Forelimb muscle (tissue), 1 donor: Measurements from ENCODE around the gene ESRRA. TPM values are rescaled to one million over a fixed set of nuclear protein-coding genes. Genes with fewer than 3 reads are reported as not detected.

Experiments used
- DNase-seq: peaks from one replicate; pipeline ENCODE4 v3.0.0-alpha.2; 2013; ENCODE audit warnings: low read depth
- polyA plus RNA-seq: library from polyadenylated mRNA; unstranded; fragments of 120-200 nt; gene quantifications from one replicate; pipeline ENCODE4 v1.2.1, GENCODE V29; 2013; ENCODE audit not compliant: insufficient read length

ESRRA gene
- polyA plus RNA-seq, 1 donor = 35.5 TPM

DNA sequence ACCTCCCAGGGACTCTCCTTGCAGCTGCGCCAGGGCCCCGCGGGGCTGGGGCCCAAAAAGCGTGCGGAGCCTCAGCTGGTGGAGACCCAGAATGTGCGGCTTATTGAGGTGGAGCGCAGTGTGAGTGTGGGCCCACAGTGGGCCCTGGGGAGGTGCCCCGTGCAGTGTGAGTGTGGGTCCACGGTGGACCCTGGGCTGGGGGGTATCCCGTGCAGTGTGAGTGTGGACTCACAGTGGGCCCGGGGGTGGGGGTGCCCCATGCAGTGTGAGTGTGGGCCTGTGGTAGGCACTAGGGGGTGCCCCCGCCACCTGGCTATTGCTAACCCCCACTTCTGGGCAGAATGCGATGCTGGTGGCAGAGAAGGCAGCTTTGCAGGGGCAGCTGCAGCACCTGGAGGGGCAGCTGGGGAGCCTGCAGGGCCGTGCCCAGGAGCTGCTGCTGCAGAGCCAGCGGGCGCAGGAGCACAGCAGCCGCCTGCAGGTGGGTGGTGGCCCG lies 45.9 kb downstream of the ESRRA start:
- no peak for DNase-seq

DNA sequence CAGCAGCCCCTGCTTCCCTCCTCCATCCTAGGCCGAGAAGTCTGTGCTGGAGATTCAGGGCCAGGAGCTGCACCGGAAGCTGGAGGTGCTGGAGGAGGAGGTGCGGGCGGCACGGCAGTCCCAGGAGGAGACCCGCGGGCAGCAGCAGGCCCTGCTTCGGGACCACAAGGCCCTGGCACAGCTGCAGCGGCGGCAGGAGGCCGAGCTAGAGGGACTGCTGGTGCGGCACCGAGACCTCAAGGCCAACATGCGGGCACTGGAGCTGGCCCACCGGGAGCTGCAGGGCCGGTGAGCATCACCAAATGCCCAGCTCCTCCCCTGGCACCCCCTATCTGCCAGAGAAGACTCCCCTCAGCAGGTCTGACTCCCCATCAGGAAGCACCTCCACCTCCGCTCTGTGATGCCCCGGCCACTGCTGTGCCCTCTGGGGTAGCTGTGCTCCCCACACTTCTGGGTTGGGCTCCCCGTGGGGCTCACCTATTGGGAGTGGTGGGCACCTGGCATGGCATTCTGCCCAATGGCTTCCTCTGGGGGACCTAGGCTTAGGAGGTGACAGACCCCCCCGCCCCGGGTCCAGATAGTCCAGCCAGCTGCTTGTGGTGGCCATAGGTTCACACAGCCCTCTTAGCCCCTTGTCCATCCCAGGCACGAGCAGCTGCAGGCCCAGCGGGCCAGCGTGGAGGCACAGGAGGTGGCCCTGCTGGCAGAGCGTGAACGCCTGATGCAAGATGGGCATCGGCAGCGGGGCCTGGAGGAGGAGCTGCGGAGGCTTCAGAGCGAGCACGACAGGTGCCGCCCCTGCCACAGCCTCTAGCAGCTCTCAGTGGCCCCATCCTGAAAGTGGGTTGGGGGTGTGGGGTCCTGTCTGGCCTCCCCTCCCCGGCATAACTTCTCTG lies 47.0 kb downstream of the ESRRA start:
- DNase-seq = no peak

DNA sequence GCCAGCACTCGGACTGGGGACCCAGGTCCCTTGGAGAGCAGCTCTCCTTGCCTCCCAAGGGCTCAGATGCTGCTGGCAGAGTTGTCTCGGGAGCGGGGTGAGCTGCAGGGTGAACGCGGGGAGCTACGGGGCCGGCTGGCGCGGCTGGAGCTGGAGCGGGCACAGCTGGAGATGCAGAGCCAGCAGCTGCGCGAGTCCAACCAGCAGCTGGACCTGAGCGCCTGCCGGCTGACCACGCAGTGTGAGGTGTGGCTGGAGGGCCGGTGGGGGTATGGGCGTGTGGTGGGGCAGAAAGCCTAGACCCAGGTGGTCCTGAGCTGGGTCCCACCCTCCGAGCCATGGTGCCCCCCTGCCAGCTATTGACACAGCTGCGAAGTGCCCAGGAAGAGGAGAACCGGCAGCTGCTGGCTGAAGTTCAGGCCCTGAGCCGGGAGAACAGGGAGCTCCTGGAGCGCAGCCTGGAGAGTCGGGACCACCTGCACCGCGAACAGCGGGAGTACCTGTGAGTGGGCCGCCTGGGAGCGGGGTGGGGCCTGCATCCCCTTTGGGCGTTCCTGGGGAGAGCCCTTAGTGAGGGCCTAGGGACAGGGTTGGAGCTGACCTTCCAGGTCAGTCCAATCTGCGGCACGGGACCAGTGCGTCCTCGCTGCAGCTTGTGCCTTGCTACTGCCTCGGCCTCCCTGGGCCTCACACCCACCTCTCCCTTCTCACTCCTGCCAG lies 47.8 kb downstream of the ESRRA start:
- DNase-seq = no peak

DNA sequence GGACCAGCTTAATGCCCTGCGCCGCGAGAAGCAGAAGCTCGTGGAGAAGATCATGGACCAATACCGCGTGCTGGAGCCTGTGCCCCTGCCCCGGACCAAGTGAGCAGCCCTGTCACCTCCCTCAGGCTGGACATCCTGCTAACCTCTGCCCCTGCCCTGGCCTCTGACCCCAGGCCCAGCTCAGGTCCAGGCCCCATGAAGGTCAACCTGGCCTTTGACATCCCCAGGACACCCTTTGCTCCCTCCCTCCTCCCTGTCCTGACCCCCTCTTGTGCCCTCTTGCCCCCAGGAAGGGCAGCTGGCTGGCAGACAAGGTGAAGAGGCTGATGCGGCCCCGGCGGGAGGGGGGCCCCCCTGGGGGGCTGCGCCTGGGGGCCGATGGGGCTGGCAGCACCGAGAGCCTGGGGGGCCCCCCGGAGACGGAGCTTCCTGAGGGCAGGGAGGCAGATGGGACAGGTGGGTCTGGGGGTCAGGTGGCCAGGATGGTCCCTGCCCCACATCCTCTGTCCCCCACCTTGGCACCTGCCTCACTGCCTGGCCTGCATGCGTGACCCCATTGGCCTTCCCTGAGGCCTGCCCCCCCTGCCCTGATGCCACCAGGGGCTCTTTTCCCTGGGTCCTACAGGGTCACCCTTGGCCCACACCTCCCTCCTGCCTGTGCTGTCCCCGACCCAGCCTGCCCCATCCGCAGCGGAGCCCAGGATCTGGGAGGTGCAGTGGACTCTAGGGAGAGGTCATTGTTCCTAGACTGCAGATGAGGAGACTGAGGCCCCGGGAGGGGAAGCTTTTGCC lies 48.6 kb downstream of the ESRRA start:
- no peak for DNase-seq

DNA sequence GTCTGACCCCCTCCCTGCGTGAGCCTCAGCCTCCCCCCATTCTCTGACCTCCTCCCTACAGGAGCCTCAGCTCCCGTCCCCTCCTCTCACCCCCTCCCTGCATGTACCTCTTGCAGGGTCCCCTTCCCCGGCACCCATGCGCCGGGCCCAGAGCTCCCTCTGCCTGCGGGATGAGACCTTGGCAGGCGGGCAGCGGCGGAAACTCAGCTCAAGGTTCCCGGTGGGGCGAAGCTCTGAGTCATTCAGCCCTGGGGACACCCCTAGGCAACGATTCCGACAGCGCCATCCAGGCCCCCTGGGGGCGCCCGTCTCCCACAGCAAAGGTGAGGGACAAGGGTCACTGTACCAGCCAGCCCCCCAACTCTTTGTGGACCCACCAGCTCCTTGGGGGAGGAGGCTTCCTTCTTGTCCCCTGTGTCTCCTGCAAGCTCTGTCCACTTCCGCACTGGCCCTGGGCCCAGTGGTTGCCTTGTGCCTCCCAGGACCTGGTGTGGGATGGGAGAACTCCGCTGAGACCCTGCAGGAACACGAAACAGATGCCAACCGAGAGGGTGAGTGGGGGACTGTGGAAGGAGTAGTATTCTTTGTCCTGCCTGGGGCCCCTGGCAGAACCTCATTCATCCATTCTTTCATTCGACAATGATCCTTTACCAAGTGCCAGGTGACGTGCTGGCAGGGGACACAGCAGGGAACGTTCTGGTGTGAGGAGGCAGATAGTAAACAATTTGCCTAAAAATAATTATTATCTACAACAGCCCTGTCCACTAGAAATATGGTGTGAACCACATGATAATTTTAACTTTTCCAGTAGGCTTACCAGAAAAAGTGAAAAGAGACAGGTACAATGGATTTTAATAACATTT lies 50.0 kb downstream of the ESRRA start:
- DNase-seq = no peak

DNA sequence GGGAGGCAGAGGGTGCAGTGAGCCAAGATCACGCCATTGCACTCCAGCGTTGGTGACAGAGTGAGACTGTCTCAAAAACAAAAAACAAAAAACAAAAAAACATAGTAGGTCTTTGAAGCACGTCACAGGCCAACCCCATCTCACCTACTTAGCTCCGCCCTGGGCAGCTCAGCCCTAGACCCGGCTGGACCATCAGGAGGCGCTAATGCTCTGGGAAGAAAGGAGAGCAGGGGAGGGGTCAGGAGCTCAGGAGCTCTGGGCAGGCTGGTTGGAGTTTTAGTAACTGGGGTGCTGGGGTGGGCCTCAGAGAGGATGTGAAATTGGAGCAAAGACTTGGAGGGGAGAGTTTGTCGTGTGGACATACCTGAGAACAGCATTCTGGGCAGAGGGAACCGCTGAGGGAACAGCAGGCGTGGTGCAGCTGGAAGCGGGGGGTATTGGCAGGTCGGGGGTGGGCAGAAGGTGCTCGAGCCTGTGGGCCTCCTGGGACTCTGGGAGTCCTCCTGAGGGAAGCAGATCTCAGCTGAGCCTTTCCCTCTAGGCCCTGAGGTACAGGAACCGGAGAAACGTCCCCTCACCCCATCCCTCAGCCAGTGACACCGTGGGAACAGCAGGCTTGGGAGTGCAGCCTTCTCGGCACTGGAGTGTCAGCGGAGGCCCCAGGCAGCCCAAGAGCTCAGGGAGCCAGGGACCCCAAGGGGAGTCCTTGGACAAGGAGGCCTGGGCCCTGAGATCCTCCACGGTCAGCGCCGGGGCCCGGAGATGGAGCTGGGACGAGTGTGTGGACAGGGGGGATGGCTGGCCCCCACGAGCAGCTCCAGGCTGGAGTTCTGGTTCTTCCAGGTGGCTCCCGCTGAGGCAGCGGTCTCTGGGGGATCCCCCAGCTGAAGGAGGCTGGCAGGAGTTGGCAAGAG lies 51.4 kb downstream of the ESRRA start:
- no peak for DNase-seq

DNA sequence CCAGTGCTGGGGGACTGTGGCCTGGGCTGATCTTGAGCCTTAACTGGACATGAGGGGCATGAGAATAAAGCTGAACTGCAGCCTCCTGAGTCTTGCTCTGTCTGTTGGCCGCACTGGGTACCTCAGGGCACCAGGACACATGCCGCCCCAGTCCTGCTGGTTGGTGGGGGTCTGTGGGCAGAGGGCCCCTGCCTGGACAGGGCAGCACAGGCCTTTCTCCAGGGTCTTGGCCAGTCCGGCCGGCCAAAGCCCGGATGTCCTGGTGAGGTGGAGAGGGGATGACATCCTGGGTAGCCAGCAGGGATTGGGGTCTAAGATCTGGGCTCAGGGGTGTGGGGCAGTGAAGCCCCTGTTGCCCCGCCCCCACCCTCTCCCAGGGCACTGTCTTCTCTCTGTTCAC lies 52.1 kb downstream of the ESRRA start:
- DNase-seq = no peak

DNA sequence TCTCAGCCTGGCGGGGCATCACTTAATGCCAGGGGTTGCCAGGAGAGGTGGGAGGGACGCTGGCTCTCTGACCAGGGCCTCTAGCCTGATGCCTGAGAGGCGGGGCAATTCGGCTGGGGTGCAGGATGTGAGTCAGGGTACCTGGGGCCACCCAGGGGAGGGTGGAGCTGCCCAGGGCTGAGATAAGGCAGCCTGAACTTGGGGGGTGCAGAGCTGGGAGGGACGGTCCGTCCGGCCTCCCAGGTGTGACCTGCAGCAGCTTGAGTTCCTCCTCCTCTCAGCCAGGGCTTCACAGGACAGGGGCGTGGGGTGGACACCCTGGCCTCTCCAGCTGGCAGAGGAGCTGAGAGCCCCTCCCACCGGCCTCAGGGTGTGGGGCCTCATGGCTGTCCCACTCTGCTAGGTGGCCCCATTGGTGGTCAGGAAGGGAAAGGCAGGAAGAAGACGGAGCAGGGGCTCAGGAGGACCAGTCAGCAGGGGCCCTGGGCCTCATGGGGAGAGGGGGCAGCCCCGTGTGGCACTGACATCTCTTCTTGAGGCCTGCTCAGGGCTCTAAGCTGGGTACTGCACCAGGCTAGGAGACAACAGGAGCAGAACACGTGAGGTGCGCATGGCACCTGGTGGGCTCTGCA lies 52.7 kb downstream of the ESRRA start:
- DNase-seq = no peak

DNA sequence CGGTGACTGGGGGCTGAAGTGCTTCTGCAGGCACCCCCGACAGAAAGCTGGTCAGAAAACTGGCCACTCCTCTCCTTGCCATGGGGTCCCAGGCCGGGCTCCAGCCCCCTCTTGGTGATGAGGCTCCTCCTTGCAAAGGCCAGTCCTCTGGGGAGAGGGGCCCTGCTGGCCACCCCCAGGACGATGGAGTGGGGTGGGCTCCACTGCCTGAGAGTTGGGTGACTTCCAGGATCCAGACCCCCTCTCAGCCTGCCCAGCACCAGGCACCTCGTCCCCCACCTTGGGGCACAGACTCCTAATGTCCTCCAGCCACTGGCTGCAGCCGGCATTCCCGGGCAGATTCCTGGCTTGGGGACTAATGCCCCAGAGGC lies 53.2 kb downstream of the ESRRA start:
- no peak for DNase-seq

DNA sequence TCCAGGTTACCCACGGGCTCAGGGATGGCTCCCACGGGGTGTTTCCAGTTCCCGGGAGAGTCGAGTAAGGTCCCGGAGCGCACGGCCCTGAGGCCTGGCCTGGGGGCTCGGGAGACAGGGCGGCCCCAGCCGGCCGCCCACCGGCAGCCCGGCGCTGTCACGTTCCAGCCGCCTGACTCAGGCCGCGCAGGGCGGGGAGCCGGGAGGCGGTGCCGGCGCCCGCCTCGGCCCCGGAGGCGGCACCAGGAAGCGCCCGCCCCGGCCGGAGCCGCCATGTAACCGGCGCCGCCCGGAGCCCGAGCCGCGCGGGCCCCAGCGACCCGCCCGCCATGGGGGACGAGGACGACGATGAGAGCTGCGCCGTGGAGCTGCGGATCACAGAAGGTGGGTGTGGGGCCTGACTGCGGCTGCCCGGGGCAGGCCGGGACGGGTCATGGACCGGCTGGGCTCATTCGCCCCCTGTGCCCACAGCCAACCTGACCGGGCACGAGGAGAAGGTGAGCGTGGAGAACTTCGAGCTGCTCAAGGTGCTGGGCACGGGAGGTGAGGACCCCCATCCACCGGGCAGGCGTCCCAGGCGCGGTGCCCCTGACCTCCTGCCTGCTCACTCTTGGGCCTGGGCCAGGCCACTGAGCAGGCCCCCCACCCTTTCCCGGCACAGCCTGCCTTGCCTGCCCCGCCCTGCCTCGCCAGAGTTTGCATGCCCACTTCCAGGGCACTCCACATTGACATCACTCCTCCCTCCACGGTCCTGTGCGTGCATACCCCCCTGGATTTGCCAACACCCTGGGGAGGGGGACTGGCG lies 53.8 kb downstream of the ESRRA start, which contains the start of gene RPS6KA4:
Gene RPS6KA4, plus strand, starts transcription at position 256 of the 805 bp plus-strand sequence. Its CDS starts 74 bp downstream, at position 330.
- DNase-seq = peak; percentile 35

DNA sequence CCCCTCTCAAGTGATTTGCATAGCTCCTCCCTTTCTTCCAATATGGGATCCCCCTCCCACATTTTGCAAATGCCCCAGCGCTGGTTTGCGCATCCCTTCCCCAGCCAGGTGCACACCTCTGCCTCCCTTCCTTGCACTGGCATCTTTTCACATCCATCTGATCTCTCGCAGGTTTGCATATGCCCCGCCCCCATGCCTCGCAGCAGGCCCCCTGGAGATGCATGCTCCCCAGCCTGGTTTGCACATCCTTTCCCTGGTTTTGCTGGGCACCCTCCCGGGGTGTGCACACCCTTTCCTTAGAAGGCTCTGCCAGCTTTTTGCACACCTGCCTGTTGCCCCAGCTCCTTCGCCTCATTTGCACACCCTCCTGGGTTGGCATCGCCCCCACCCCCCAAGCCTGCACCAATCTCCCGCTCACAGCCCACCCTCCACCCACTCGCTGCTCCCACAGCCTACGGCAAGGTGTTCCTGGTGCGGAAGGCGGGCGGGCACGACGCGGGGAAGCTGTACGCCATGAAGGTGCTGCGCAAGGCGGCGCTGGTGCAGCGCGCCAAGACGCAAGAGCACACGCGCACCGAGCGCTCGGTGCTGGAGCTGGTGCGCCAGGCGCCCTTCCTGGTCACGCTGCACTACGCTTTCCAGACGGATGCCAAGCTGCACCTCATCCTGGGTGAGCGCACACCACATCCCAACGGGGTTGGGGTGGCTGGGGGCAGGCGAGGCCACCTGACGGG lies 54.6 kb downstream of the ESRRA start:
- no peak for DNase-seq

DNA sequence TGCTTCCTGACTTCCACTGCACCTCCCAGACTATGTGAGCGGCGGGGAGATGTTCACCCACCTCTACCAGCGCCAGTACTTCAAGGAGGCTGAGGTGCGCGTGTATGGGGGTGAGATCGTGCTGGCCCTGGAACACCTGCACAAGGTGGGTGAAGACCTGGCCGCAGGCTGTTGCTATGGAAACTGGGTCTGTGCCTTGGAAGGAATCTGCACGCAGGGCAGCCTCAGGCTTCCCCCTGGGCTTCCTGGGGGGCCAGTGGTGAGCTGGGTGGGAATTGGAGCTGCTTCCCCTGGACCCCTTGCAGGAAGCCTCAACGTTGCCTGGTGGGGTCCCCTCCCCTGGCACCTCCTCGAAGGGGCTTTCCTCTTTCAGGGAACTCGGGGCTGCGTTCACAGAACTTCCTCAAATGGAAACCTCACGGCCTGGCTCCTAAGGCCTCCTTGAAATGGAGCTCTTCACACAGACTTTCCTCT lies 55.2 kb downstream of the ESRRA start:
- DNase-seq = no peak

DNA sequence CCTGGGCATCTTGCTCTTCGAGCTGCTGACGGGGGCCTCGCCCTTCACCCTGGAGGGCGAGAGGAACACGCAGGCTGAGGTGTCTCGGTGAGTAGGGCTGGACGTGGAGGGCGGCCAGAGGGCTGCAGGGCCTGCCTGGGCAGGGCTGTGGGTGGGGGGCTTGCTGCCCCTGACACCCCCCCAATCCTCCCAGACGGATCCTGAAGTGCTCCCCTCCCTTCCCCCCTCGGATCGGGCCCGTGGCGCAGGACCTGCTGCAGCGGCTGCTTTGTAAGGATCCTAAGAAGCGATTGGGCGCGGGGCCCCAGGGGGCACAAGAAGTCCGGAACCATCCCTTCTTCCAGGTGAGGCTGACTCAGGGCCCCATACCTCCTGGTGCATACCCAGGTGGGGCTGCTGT lies 56.3 kb downstream of the ESRRA start:
- DNase-seq = no peak

DNA sequence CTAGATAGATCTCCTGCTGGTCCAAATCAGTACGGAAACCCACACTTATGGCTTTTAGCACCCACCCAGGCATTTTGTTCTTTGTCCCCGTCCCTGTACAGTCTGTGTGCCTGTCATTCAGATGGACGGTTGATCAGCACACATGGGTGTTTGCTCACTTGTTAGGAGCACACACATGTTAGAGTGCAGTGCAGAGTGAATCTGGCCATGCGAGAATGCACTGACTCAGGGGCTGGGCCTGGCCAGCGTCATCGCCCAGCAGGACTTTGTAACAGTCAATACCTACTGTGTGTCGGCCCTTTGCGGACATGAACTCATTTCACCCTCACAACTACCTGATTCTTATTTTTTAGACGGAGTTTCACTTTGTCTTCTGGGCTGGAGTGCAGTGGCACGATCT lies 57.0 kb downstream of the ESRRA start:
- DNase-seq = no peak

DNA sequence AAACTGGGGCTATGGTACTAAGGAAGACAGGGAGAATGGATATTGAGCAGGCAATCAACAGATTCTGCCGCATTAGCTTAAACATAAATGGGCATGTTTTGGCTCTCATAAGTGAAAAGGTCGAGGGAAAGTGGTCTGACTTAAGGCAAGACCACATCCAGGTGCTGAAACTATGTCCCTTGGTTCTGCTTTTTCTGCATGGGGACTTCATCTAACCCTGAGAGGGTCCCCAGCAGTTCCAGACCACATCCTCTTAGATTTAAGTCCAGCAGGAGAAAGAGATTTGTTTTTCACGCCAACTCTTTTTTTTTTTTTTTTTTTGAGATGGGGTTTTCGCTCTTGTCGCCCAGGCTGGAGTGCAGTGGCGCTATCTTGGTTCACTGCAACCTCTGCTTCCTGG lies 59.1 kb downstream of the ESRRA start:
- no peak for DNase-seq

DNA sequence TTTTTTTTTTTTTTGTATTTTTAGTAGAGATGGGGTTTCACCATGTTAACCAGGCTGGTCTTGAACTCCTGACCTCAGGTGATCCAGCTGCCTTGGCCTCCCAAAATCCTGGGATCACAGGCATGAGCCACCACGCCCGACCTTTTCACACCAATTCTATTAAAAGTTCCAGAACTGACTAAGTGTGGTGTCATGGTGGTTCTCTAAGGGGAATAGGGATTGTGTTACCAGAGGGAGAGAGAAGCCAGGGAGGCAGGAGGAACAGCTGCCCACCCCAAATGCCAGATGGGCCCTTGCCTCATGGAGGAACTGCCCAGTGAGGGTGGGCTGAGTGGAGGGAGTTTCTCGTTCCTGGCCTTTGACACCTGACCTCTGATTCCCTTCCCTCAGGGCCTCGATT lies 59.6 kb downstream of the ESRRA start:
- no peak for DNase-seq
